ENCODE data around the gene ZC3H15. TPM values are rescaled to one million over a fixed set of nuclear protein-coding genes. Genes with fewer than 3 reads are reported as not detected.
"Not testable (repeated sequence)": the region's sequence is repeated elsewhere in the genome, so short reads cannot be mapped to it uniquely, and the experiment has no call there.

Gene ZC3H15
- total RNA-seq (2014; rRNA removed; shearing (Covaris generic); ENCODE audit: low replicate concordance): 48.2 and 64.6 TPM in 2 replicates

DNA sequence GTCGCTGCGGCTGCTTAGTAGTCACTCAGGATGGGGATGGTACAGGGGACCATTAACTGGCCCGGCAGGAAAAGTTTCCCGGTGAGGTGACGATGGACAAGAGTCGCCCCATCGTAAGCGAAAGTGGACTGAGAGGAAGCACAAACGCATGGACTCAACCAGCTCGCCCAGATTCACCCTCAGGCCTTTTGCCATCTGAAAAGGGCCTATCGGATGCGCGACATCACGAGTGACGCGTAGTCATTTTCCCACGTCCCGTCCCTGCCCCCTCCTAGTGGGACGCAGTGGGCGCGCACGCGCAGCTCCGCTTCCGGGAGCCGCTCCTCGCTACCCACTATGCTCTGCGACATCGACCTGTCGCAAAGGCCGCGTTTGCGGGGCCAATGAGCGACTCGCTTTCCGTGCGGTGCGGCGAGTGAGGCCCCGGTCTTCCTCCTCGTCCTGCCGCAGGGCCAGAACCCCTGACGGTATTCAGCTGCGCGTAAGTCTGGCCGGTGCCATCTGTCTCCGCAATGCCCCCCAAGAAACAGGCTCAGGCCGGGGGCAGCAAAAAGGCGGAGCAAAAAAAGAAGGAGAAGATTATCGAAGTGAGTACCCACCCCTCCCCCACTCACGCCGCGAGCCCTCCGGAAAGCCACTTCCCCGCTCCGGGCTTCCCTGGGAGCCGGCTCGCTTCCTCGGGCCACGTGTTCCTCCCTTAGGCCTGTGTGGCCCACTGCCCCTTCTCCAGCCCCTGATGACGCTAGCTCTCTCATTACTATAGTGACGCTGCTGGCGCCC, at the start of gene ZC3H15:
TSS of gene ZC3H15 (plus strand) at position 390 of the 780 bp plus-strand sequence. CDS start at position 513, 123 bp downstream.
- in situ Hi-C loops (cut with HindIII; ENCODE audit: low pct_unique_long_range_greater_than_20kb, low sequenced_read_pairs): no loop called here
- peak; percentile 97 for DNase-seq (ENCODE audit: low read depth)

DNA sequence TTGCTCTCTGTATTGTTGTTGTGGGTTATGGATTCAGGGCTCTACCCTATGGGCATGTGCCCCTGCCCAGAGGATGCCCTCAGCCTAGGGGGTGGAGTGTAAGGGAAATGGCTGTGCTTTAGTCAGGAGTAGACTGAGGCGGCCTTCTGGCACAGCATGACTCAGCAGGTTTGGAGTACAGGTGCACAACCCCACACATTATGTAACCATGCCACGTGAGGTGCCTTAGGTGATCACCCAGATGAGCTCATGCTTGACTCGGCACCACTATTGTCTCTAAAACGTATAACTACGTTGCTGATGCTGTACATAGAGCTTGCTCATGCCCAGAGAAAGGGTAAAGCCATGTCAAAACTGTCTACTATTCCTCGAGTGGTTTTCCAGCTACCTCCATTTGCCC, 48.3 kb upstream of the ZC3H15 start:
- DNase-seq (ENCODE audit: low read depth): no peak
- in situ Hi-C loops (cut with HindIII; ENCODE audit: low pct_unique_long_range_greater_than_20kb, low sequenced_read_pairs): no loop called here

DNA sequence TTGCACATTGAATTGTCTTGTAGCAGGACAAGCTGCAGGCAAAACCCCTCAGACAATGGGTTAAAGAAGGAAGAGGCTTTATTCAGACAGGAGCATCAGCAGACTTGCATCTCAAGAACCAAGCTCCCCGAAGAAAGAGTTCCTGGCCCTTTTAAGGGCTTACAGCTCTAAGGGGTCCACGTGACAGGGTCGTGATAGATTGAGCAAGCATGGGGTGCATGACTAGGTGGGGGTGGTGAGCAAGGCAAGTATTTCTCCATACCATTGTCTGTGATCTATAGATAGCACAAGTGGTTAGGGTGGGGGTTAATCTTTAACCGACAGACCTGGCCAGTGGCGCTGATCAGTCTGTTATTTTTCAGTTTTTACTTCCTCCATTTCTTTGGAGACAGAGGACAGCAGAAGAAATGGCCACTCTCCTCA, 46.4 kb upstream of the ZC3H15 start:
- in situ Hi-C loops (cut with HindIII; ENCODE audit: low pct_unique_long_range_greater_than_20kb, low sequenced_read_pairs): not testable (repeated sequence)
- peak; percentile 67 for DNase-seq (ENCODE audit: low read depth)

DNA sequence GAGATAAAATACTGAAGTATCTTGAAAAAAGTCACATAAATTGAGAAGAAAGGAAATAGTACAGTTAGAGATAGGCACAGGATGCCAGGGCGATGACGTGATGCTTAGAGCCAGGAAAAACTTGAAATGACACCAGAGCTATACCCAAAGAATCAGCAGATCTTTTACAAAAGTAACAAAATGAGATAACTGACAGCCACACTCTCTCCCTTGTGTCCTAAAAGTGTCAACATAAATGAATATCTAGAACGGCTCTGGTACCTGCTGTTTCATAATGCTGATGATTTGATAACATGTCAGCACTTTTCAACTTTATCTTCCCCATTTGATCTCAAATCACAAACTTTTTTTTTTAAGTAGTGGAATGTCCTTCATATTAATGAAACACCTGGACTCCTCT, 45.6 kb upstream of the ZC3H15 start:
- DNase-seq (ENCODE audit: low read depth): no peak
- in situ Hi-C loops (cut with HindIII; ENCODE audit: low pct_unique_long_range_greater_than_20kb, low sequenced_read_pairs): no loop called here

DNA sequence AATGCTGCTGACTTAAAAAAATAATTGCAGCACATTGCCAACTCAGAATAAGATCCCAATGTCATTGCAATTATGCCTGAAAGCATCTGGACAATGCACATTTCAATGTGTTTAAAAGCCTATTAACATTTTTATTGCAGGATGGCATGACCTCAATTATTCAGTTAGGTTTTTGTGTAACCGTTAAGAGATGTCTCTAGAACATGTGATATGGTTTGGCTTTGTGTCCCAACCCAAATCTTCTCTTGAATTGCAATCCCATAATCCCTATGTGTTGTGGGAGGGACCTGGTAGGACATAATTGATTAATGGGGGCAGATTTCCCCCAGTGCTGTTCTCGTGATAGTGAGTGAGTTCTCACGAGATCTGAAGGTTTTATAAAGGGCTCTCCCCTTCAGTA, 43.2 kb upstream of the ZC3H15 start:
- no peak for DNase-seq (ENCODE audit: low read depth)
- in situ Hi-C loops (cut with HindIII; ENCODE audit: low pct_unique_long_range_greater_than_20kb, low sequenced_read_pairs): no loop called here

DNA sequence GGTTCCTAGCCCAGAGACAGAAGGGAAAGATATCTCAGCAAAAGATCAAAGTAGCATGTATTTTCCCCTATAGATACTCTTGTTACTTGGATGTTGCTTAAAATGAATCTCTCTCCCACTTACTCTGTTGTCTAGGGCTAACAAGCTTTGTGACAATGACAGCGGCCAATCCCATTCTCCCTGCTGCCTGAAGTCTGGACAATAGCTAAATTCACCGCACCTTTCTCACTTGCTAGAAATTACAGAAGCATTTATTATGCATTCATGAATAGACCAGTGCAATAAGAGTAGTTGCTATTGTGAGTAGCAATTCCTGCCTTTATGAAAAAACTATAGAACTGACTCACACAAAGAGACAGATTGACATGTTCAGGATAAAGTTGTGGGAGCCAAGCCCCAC, 42.2 kb upstream of the ZC3H15 start:
- in situ Hi-C loops (cut with HindIII; ENCODE audit: low pct_unique_long_range_greater_than_20kb, low sequenced_read_pairs): no loop called here
- DNase-seq (ENCODE audit: low read depth): no peak

DNA sequence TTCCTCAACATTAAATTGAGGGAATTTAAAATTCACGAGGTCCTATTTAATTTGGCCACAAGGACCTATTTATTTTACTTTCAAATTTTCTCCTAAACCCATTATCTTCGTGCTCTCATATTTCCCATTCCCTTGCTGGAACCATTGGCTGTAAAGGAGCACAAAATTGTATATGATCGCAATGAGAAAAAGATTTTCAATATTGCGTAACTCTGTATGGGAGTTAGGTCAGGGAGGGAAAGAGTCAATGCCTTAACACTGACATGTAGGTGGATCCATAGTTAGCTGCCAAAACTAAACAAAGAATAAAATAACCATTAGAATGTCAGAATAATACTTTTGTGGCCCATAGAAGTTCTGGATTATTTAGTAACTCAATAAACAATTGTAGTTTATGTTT, 40.6 kb upstream of the ZC3H15 start:
- in situ Hi-C loops (cut with HindIII; ENCODE audit: low pct_unique_long_range_greater_than_20kb, low sequenced_read_pairs): no loop called here
- no peak for DNase-seq (ENCODE audit: low read depth)

DNA sequence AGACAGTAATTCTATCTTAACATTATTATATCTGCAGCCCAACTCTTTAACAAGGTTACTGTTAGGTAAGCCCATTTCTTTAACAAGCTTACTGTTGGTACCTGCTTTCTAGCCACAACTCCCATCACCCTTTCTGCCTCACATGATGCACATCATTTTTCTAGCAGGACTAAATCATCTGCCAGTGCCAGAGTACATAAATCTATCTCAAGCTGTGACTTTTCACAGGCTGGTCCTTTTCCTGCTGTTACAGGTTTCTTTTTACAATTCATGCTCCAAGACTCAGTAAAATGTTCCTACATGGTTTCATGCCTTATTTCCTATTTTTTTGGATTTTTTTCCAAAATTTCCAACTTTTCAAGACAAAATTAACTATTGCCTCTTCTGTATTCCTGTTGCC, 30.4 kb upstream of the ZC3H15 start:
- in situ Hi-C loops (cut with HindIII; ENCODE audit: low pct_unique_long_range_greater_than_20kb, low sequenced_read_pairs): no loop called here
- DNase-seq (ENCODE audit: low read depth): no peak

DNA sequence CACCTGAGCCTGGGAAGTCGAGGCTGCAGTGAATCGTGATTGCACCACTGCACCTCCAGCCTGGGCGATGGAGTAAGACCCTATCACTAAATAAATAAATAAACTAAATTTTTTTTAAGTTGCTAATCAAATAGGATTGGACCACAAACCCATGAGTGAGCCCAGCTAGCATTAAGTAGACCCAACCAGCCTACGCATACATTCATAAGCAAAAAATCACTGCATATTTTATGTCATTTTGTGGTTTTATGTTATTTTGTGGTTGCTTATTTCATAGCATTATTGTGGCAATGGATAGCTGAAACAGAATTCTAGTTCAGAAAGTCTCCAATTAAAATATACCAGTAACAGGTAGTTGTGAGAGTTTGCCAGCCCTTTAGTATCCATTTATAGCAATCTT, 29.1 kb upstream of the ZC3H15 start:
- in situ Hi-C loops (cut with HindIII; ENCODE audit: low pct_unique_long_range_greater_than_20kb, low sequenced_read_pairs): no loop called here
- DNase-seq (ENCODE audit: low read depth): no peak

DNA sequence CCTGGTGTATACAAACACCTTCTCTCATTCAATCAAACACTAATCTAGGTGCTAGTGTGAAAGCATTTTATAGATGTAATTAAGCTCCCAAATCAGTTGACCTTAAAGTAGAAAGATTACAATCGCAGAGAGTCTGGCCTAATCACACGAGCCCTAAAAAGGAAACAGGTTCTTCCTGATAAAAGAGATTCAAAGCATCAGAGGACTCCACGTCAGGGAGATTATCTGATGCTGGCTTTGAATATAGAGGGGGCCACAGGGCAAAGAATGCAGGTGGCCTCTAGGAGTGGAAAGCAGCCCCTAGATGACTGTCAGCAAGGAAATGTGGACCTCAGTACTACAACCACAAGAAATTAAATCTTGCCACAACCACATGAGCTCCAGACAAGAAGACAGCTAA, 28.2 kb upstream of the ZC3H15 start:
- no peak for DNase-seq (ENCODE audit: low read depth)
- in situ Hi-C loops (cut with HindIII; ENCODE audit: low pct_unique_long_range_greater_than_20kb, low sequenced_read_pairs): no loop called here

DNA sequence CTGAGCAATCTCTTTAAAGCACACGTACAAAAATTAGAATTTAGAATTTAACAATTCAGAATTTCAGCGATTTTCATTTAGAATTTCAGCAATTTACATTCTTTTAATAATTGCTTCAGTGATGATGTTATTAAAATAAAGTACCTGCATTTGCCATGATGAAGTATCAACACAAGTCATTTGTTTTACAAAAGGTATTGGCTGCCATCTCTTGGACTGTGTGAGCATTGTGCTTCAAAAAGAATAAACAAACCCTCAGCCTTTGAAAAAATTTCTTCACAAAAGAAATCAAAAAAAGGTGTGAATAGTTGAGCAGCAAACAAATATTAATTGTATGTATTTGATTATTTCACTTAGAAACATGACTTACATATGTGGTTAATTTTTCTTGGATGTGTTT, 27.1 kb upstream of the ZC3H15 start:
- in situ Hi-C loops (cut with HindIII; ENCODE audit: low pct_unique_long_range_greater_than_20kb, low sequenced_read_pairs): no loop called here
- DNase-seq (ENCODE audit: low read depth): no peak

DNA sequence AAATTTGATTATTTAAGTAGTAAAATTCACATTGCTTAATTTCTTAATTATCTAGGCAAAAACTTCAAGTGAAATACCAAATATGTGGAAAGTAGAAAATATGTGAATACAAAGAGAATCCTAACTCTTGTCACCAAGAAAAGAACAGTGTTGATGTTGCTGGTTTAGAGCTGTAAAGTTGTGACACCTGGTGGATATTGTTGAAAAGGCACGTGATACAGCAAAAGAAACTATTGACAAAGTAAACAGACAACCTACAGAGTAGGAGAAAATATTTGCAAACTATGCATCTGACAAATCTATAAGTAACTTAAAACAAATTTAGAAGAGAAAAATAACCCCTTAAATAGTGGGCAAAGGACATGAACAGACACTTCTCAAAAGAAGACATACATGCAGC, 25.6 kb upstream of the ZC3H15 start:
- in situ Hi-C loops (cut with HindIII; ENCODE audit: low pct_unique_long_range_greater_than_20kb, low sequenced_read_pairs): no loop called here
- no peak for DNase-seq (ENCODE audit: low read depth)

DNA sequence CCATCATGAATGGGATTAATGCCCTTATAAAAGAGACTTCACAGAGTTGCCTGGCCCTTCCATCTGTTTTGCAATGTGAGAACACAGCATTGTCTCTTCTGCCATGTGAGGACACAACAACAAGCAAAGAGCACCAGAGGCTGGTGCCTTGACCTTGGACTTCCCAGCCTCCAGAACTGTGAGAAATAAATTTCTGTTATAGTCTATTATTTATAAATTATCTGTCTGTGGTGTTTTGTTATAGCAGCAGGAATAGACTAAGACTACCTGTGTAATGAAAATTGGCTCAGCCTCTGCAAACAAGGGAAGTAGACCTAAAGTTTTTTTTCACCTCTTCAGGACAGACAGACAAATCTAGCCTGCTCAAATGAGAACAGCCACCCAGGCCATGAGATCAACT, 19.3 kb upstream of the ZC3H15 start:
- no peak for DNase-seq (ENCODE audit: low read depth)
- in situ Hi-C loops (cut with HindIII; ENCODE audit: low pct_unique_long_range_greater_than_20kb, low sequenced_read_pairs): no loop called here

DNA sequence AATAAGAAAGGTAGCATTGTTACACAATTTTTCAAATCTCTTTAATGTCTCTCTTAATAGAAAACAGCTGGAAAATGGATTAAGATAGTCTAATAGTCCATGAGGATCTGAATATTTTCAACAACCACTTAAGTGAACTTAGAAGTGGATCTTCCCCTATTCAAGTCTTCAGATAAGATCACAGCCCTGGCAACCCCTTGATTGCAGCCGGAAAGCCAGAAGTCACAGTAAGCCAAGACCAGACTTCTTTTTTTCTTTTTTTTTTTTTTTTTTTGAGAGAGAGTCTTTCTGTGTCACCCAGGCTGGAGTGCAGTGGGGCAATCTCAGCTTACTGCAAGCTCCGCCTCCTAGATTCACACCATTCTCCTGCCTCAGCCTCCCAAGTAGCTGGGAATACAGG, 18.6 kb upstream of the ZC3H15 start:
- no peak for DNase-seq (ENCODE audit: low read depth)
- in situ Hi-C loops (cut with HindIII; ENCODE audit: low pct_unique_long_range_greater_than_20kb, low sequenced_read_pairs): no loop called here

DNA sequence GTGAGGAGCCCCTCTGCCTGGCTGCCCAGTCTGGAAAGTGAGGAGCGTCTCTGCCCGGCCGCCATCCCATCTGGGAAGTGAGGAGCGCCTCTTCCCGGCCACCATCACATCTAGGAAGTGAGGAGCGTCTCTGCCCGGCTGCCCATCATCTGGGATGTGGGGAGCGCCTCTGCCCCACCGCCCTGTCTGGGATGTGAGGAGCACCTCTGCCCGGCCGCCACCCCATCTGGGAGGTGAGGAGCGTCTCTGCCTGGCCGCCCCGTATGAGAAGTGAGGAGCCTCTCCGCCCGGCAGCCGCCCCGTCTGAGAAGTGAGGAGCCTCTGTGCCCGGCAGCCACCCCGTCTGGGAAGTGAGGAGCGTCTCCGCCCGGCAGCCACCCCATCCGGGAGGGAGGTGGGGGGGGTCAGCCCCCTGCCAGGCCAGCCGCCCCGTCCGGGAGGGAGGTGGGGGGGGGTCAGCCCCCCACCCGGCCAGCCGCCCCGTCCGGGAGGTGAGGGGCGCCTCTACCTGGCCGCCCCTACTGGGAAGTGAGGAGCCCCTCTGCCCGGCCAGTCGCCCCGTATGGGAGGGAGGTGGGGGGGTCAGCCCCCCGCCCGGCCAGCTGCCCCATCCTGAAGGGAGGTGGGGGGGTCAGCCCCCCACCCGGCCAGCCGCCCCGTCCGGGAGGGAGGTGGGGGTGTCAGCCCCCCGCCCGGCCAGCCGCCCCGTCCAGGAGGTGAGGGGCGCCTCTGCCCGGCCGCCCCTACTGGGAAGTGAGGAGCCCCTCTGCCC, 13.2 kb upstream of the ZC3H15 start:
- in situ Hi-C loops (cut with HindIII; ENCODE audit: low pct_unique_long_range_greater_than_20kb, low sequenced_read_pairs): not testable (repeated sequence)

DNA sequence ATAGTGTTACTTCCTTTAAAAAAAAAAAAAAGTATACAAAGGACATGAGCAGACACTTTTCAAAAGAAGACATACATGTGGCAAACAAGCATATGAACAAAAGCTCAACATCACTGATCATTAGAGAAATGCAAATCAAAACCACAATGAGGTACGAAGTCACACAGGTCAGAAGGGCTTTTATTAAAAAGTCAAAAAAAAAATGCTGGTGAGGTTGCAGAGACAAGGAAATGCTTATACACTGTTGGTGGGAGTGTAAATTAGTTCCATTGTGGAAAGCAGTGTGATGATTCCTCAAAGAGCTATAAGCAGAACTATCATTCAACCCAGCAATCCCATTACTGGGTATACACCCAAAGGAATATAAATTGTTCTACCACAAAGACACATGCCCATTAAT, 11.8 kb upstream of the ZC3H15 start:
- in situ Hi-C loops (cut with HindIII; ENCODE audit: low pct_unique_long_range_greater_than_20kb, low sequenced_read_pairs); DNase-seq (ENCODE audit: low read depth): not testable (repeated sequence)

More for the DNA sequence above, 13.2 kb upstream of the ZC3H15 start:
- not testable (repeated sequence) for DNase-seq (ENCODE audit: low read depth)

DNA sequence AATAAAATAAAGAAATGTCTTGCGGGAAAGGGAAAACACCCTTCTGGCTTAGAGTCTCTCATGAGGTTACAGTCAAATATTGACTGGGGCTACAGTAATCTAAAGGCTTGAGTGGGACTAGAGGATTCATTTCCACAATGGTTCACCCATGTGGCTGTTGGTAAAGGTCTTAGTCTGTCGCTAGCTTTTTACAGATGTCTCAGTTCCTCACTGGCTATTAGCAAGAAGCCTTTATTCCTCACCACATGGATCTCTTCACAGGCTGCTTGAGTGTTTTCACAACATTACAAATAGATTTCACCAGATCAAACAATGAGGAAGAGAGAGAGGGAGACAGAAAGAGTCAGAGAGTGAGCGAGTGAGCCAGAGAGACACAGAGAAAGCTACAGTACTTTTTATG, 8.3 kb upstream of the ZC3H15 start:
- no peak for DNase-seq (ENCODE audit: low read depth)
- in situ Hi-C loops (cut with HindIII; ENCODE audit: low pct_unique_long_range_greater_than_20kb, low sequenced_read_pairs): no loop called here

DNA sequence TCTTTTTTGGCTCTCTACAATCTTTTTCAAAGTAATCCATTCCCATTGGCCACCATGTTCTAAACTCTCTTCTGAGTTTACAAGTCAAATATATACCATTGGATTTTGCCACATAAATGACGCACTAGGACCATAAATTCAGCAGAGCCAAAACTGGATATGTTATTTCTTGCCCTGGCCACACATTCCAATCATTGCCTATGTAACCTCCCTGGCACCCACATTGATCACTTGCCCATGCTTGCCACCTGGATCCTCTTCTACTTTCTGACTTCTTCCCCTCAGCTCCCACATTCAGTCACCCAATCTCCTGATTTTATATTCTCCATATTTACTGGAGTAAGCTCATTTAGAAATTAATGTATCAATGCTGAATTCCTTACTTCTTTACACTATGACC, 5.1 kb upstream of the ZC3H15 start:
- DNase-seq (ENCODE audit: low read depth): no peak
- in situ Hi-C loops (cut with HindIII; ENCODE audit: low pct_unique_long_range_greater_than_20kb, low sequenced_read_pairs): no loop called here

DNA sequence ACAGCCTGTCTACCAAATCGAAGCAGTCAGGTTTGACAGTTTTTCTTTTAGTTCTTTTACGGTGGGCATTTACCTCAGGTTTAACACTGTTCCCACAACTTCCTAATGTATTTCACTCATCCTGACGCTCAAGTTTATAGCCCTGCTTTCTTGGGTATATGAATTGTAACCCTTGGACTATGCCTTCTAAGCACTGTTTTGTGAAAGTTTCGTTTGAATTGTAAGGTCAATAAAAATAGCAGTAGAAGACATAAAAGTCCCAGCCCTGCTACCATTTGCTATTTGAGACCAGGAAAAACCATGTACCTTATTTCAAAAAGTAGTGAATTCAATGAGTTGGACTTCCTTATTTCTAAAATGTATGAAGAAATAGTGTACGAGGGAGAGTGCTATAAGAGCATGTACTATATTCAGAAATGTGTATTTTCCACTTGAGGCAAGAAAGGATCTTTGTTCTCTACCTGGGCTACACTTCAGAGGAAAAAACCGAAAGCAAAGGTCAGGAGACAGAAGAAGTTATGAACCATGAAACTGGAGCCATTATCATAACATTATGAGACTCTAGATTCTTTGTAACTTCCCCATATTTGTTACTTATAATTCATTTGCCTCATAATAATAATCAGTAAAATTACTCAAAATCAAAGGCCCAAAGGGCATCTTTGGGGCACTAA, 1.9 kb upstream of the ZC3H15 start:
- in situ Hi-C loops (cut with HindIII; ENCODE audit: low pct_unique_long_range_greater_than_20kb, low sequenced_read_pairs): no loop called here
- DNase-seq (ENCODE audit: low read depth): no peak

All from Caki2 (cell line).